AG04450 (cell line): Measurements from ENCODE around the gene WDR90. TPM values are rescaled to one million over a fixed set of nuclear protein-coding genes. Genes with fewer than 3 reads are reported as not detected.

Source experiments
- CTCF ChIA-PET: fragments of 300-600, 350-600 bp; formaldehyde crosslinking; extraction: SDS; loops from one replicate; lab custom pipeline; 2022; ENCODE audit warnings: antibody characterized with exemption, inconsistent platforms; lab: Charles Lee
- POLR2A ChIA-PET: fragments of 350-600 bp; formaldehyde crosslinking; extraction: SDS; loops from one replicate; lab custom pipeline; 2021; ENCODE audit warnings: antibody characterized with exemption, inconsistent platforms; lab: Yijun Ruan, JAX
- DNase-seq: peaks from one replicate; pipeline ENCODE4 v3.0.0-alpha.2; 2011; ENCODE audit warnings: low read depth, low spot score
- H3K27ac ChIP-seq: one replicate; pipeline ENCODE4 v1.5.1; 2012; ENCODE audit warnings: low read depth, low read length, control low read depth
- H3K27me3 ChIP-seq: one replicate; pipeline ENCODE4 v1.6.0; 2012; ENCODE audit warnings: low read length; ENCODE audit not compliant: control insufficient read depth, insufficient read depth
- H3K4me3 ChIP-seq: 2 replicates; pipeline ENCODE4 v1.5.1; 2011; ENCODE audit warnings: mild to moderate bottlenecking, low read depth, low read length, control low read depth
- H3K9me3 ChIP-seq: 2 replicates; pipeline ENCODE4 v1.5.1; 2012; ENCODE audit warnings: low read length; ENCODE audit not compliant: control insufficient read depth, insufficient read depth
- polyA plus RNA-seq: library from polyadenylated mRNA; depleted of rRNA; stranded (reverse); fragments of >200 nt; gene quantifications from 2 replicates; pipeline ENCODE4 v1.2.3, GENCODE V29; 2011
- TF ChIP-seq, protein P1 (sequence below): IDR thresholded peaks from 2 replicates; pipeline ENCODE4 v1.5.1; 2011; ENCODE audit warnings: low read depth, low read length, control low read depth, inconsistent platforms

Gene WDR90
- polyA plus RNA-seq, 1 experiment = 2.1 TPM

DNA sequence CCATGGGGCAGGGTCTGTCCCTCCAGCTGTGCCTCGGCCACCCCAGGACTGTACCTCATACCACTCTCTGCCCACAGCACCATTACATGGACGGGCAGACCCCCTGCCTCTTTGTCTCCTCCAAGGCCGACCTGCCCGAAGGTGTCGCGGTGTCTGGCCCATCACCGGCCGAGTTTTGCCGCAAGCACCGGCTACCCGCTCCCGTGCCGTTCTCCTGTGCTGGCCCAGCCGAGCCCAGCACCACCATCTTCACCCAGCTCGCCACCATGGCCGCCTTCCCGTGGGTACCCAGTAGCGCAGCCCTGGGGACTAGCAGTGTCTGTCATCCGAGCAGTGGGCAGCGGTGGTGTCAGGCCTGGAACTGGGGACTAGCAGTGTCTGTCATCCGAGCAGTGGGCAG lies 23.7 kb downstream of the WDR90 start:
- Histone ChIP-seq H3K27ac (no peak overlapping the region), H3K4me3 (no peak overlapping the region), H3K9me3 (no peaks in the 10 kb centered on the region; the same call in 1 of the 2 replicates), H3K27me3 (no peaks in the 10 kb centered on the region)
- ChIA-PET CTCF (no interaction called here), POLR2A (no interaction called here)
- no peak for DNase-seq
- TF ChIP-seq, protein P1, sequence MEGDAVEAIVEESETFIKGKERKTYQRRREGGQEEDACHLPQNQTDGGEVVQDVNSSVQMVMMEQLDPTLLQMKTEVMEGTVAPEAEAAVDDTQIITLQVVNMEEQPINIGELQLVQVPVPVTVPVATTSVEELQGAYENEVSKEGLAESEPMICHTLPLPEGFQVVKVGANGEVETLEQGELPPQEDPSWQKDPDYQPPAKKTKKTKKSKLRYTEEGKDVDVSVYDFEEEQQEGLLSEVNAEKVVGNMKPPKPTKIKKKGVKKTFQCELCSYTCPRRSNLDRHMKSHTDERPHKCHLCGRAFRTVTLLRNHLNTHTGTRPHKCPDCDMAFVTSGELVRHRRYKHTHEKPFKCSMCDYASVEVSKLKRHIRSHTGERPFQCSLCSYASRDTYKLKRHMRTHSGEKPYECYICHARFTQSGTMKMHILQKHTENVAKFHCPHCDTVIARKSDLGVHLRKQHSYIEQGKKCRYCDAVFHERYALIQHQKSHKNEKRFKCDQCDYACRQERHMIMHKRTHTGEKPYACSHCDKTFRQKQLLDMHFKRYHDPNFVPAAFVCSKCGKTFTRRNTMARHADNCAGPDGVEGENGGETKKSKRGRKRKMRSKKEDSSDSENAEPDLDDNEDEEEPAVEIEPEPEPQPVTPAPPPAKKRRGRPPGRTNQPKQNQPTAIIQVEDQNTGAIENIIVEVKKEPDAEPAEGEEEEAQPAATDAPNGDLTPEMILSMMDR = no peak

DNA sequence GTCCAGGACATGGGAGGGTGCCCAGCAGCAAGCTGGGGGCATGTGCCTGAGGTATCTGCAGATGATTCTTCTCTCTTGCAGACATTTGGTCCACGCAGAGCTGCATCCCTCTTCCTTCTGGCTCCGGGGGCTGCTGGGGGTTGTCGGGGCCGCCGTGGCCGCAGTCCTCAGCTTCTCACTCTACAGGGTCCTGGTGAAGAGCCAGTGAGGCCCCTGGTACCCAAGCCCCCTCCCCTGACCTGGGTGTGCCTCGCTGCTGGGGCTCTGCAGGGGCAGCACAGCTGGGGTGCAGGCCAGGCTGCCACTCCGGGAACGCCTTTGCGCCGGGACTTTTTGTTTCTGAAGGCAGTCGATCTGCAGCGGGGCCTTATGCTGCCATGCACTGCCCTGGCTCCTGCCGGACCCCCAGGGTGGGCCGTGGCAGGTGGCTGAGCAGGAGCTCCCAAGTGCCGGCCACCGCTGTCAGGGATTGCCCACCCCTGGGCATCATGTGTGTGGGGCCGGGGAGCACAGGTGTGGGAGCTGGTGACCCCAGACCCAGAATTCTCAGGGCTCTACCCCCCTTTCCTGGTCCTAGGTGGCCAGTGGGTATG lies 24.3 kb downstream of the WDR90 start:
- CTCF ChIA-PET = no interaction called here

DNA sequence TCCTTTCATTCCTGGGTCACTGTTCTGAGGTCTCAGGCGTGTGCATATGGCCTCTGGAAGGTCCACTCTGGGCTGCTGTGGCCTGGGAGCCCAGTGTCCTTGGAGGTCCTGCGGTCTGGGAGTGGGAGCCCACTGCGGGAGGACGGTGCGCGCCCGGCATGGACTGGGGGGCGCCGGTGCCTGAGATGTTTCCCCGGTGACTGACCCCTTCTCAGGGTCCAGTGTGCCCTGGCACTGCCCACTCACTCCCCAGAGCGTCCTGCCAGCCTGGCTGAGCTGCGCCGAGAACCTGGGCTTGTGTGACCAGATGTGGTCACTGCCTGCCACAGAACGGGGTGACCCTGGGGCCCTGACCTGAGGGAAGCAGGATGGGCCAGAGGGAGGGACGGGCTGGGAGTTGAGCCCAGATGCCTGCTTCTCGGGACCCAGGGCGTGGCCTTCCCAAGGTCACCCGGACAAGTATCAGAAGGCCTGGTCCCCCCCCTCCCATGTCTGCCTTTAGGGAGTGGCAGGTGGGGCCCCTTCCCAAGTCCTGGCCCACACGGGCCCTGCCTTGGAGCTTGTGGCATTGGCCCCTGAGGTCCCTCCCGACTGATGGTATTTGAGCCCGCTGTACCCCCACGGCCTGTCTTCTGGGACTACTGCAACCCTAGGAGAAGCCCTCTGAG lies 25.2 kb downstream of the WDR90 start:
- H3K27me3 ChIP-seq = no peaks in the 10 kb centered on the region
- TF ChIP-seq, protein P1 = no peak
- ChIA-PET POLR2A (no interaction called here), CTCF (no interaction called here)
- H3K9me3 ChIP-seq = no peaks in the 10 kb centered on the region; the same call in 1 of the 2 replicates
- no peak overlapping the region for H3K27ac ChIP-seq
- DNase-seq = no peak
- H3K4me3 ChIP-seq = no peak overlapping the region

More for the DNA sequence above, 24.3 kb downstream of the WDR90 start:
- Histone ChIP-seq H3K4me3 (no peak overlapping the region), H3K9me3 (no peaks in the 10 kb centered on the region; the same call in 1 of the 2 replicates), H3K27ac (no peak overlapping the region), H3K27me3 (no peaks in the 10 kb centered on the region)
- POLR2A ChIA-PET = no interaction called here
- no peak for DNase-seq
- TF ChIP-seq, protein P1 = no peak

DNA sequence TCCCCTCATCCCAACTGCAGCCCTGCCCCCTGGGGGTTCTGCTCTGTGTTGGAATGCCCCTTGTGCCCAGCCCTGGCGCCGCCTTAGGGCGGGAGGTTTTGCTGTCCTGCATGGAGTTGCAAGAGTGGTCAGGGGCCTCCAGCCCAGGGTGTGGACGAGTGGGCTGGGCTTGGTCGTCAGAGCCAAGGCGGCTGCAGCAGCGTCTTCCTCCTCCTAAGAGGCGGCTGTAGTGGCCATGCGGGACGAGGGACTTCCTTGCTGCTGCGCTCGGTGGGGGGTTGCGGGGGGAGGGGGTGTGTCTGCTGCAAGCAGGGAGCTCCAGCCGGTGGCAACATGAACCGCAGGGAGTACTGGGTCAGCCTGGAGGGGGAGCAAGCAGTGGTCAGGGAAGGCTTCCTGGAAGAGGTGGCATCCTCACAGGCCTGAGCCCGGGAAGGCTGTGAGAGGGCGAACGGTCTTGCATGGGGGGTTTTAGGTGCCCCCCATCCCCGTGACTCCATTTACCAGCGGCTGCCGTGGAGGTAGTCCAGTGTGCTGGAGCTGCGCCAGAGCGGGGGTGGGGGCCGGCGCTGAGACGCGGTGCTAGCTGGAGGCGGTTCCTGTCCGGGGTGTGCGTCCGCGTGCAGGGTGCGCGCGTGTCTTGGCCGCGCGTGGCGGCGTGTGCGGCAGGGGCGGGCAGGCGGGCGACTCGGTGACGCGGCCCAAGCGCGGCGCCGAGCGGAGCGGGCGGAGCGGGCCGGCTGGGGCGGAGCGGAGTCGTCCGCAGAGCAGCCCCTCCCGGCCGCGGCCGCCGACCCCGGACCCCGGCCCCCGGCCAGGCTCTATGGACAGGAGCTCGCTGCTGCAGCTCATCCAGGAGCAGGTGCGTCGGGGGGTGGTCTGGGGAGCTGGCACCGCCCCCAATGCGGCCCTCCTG lies 26.1 kb downstream of the WDR90 start, which contains the start of gene RHBDL1:
RHBDL1 (plus strand) TSS at position 704 of the 916 bp plus-strand sequence; CDS start at position 824, 120 bp downstream.
- peak within 1 kb of the TSS; percentile 11 for H3K27ac ChIP-seq
- peak within 1 kb of the TSS; percentile 57 for H3K4me3 ChIP-seq
- ChIA-PET CTCF (interaction anchor here (1.6 kb wide), 1 partner anchor 8 kb away, joined by 5 read pairs; no protein-coding TSS in a partner anchor), POLR2A (no interaction called here)
- H3K9me3 ChIP-seq = no peaks in the 10 kb centered on the region; the same call in 1 of the 2 replicates
- TF ChIP-seq, protein P1 = no peak
- DNase-seq = no peak
- H3K27me3 ChIP-seq = no peaks in the 10 kb centered on the region
